Stimulated activated CD4-positive, alpha-beta T cell treated with anti-CD3 and anti-CD28 coated beads, Interleukin-1b, Interleukin-23, amount 100 ng/mL, for 1 hour (primary cell): ENCODE results near the gene YWHAE.
A peak's percentile ranks its signal among the peaks of the same experiment; 100 is the strongest.
"Not testable (repeated sequence)": the region's sequence is repeated elsewhere in the genome, so short reads cannot be mapped to it uniquely, and the experiment has no call there.

Source experiments
- DNase-seq, 2 donors: peaks; one replicate each; pipeline ENCODE4 v3.0.0-alpha.2; 2020; ENCODE audit warnings: low read depth in 2 of 2

Gene YWHAE

GRCh38 chr17:1325766-1326165, 74.3 kb downstream of the YWHAE start:
- DNase-seq, result no peak

- DNase-seq, result no peak
These were observed 75.7 kb downstream of the YWHAE start for GRCh38 chr17:1324201-1324771.

GRCh38 chr17:1323336-1323735, 76.7 kb downstream of the YWHAE start:
- DNase-seq, result no peak

GRCh38 chr17:1322480-1322879, 77.5 kb downstream of the YWHAE start:
- no peak for DNase-seq

- DNase-seq, result no peak
These were observed 78.0 kb downstream of the YWHAE start for GRCh38 chr17:1322014-1322428.

- DNase-seq, result no peak
These were observed 84.1 kb downstream of the YWHAE start for GRCh38 chr17:1315891-1316403.

GRCh38 chr17:1315409-1315808, 84.6 kb downstream of the YWHAE start:
- DNase-seq, result no peak

- DNase-seq, result no peak
These were observed 86.6 kb downstream of the YWHAE start for GRCh38 chr17:1313270-1314005.

- no peak for DNase-seq
These were observed 87.7 kb downstream of the YWHAE start for GRCh38 chr17:1312261-1312870.

- not testable (repeated sequence) for DNase-seq
These were observed 92.2 kb downstream of the YWHAE start for GRCh38 chr17:1307829-1308228.

- DNase-seq, result no peak
These were observed 95.0 kb downstream of the YWHAE start for GRCh38 chr17:1304962-1305563.

- DNase-seq, result no peak
These were observed 95.5 kb downstream of the YWHAE start for GRCh38 chr17:1304522-1304921.

GRCh38 chr17:1302761-1303160, 97.3 kb downstream of the YWHAE start:
- no peak for DNase-seq

GRCh38 chr17:1301546-1301945, 98.5 kb downstream of the YWHAE start:
- DNase-seq, result no peak

- DNase-seq, result no peak
These were observed 99.6 kb downstream of the YWHAE start for GRCh38 chr17:1300371-1300905.

- DNase-seq, result no peak
These were observed 100.3 kb downstream of the YWHAE start for GRCh38 chr17:1299552-1300370.

- DNase-seq, result peak in 1 of 2 donors; percentile 33
These were observed 101.4 kb downstream of the YWHAE start for GRCh38 chr17:1298606-1299005.
